Endothelial cell (in vitro differentiated cells): ENCODE measurements around the gene TPST1. TPM values are rescaled to one million over a fixed set of nuclear protein-coding genes. Genes with fewer than 3 reads are reported as not detected.

Experiments used
- DNase-seq: peaks from one replicate; pipeline ENCODE4 v3.0.0; 2021; ENCODE audit warnings: low spot score
- H3K27ac Mint-ChIP-seq: one replicate; pipeline ENCODE4 v1.8.0; 2021; ENCODE audit warnings: mixed read lengths, inconsistent platforms; ENCODE audit not compliant: unreplicated experiment
- H3K27me3 Mint-ChIP-seq: one replicate; pipeline ENCODE4 v1.8.0; 2021; ENCODE audit warnings: mild to moderate bottlenecking, moderate library complexity, mixed read lengths, inconsistent platforms; ENCODE audit not compliant: unreplicated experiment
- H3K36me3 Mint-ChIP-seq: one replicate; pipeline ENCODE4 v1.8.0; 2021; ENCODE audit warnings: mild to moderate bottlenecking, low read depth, mixed read lengths, inconsistent platforms; ENCODE audit not compliant: unreplicated experiment
- H3K4me1 Mint-ChIP-seq: one replicate; pipeline ENCODE4 v1.8.0; 2021; ENCODE audit warnings: mild to moderate bottlenecking, mixed read lengths, inconsistent platforms; ENCODE audit not compliant: unreplicated experiment
- H3K4me3 Mint-ChIP-seq: one replicate; pipeline ENCODE4 v1.8.0; 2021; ENCODE audit warnings: mild to moderate bottlenecking, mixed read lengths, inconsistent platforms; ENCODE audit not compliant: unreplicated experiment
- H3K9me3 Mint-ChIP-seq: one replicate; pipeline ENCODE4 v1.8.0; 2021; ENCODE audit warnings: mixed read lengths, inconsistent platforms; ENCODE audit not compliant: unreplicated experiment
- CTCF ChIP-seq: fragments of 200-600 bp; sonication (generic); IDR thresholded peaks from one replicate; pipeline ENCODE4 v1.5.0; 2021; ENCODE audit warnings: antibody characterized with exemption; ENCODE audit not compliant: unreplicated experiment
- total RNA-seq: library from RNA; stranded (reverse); fragmentation: NEBNext Ultra II Directional; extraction: Animal tissue kit (Norgen Biotek cat#: 25700); gene quantifications from one replicate; pipeline ENCODE4 v1.2.1, GENCODE V29; 2021; ENCODE audit not compliant: unreplicated experiment

Gene TPST1
- total RNA-seq, 1 donor from 2014 or later, result 17.7 TPM

GRCh38 chr7:66257481-66257880 lies 52.3 kb downstream of the TPST1 start:
- TF ChIP-seq CTCF, result no peak
- no peak overlapping the region for H3K27ac Mint-ChIP-seq
- no peaks in the 10 kb centered on the region for H3K27me3 Mint-ChIP-seq
- H3K9me3 Mint-ChIP-seq, result no peaks in the 10 kb centered on the region
- DNase-seq, result no peak
- H3K4me3 Mint-ChIP-seq, result no peak overlapping the region
- H3K4me1 Mint-ChIP-seq, result peaks cover 8% of the 10 kb centered on the region
- H3K36me3 Mint-ChIP-seq, result no peaks in the 10 kb centered on the region

GRCh38 chr7:66258409-66258808 lies 53.3 kb downstream of the TPST1 start:
- DNase-seq, result no peak
- H3K4me1 Mint-ChIP-seq, result peaks cover 9% of the 10 kb centered on the region
- H3K27me3 Mint-ChIP-seq, result no peaks in the 10 kb centered on the region
- no peak overlapping the region for H3K27ac Mint-ChIP-seq
- no peak for TF ChIP-seq CTCF
- H3K4me3 Mint-ChIP-seq, result no peak overlapping the region
- H3K9me3 Mint-ChIP-seq, result no peaks in the 10 kb centered on the region
- H3K36me3 Mint-ChIP-seq, result no peaks in the 10 kb centered on the region

- DNase-seq, result no peak
- Mint-ChIP-seq H3K27me3 (no peaks in the 10 kb centered on the region), H3K36me3 (peaks cover 23% of the 10 kb centered on the region), H3K27ac (no peak overlapping the region), H3K4me3 (no peak overlapping the region), H3K9me3 (peaks cover 7% of the 10 kb centered on the region), H3K4me1 (peaks cover 9% of the 10 kb centered on the region)
- TF ChIP-seq CTCF, result no peak
Measured at GRCh38 chr7:66261941-66262340, 56.8 kb downstream of the TPST1 start.

GRCh38 chr7:66263936-66264335 lies 58.8 kb downstream of the TPST1 start:
- H3K27ac Mint-ChIP-seq, result no peak overlapping the region
- no peak for DNase-seq
- H3K9me3 Mint-ChIP-seq, result peaks cover 7% of the 10 kb centered on the region
- peaks cover 5% of the 10 kb centered on the region for H3K4me1 Mint-ChIP-seq
- no peak overlapping the region for H3K4me3 Mint-ChIP-seq
- TF ChIP-seq CTCF, result no peak
- H3K27me3 Mint-ChIP-seq, result no peaks in the 10 kb centered on the region
- peaks cover 23% of the 10 kb centered on the region for H3K36me3 Mint-ChIP-seq

GRCh38 chr7:66265566-66265965 lies 60.4 kb downstream of the TPST1 start:
- Mint-ChIP-seq H3K27ac (no peak overlapping the region), H3K27me3 (no peaks in the 10 kb centered on the region), H3K4me1 (peaks cover 5% of the 10 kb centered on the region), H3K4me3 (peak overlapping the region; percentile 24), H3K36me3 (peaks cover 23% of the 10 kb centered on the region), H3K9me3 (peaks cover 7% of the 10 kb centered on the region)
- TF ChIP-seq CTCF, result no peak
- no peak for DNase-seq
